ENCODE measurements around the gene SRRM2.
A peak's percentile ranks its signal among the peaks of the same experiment; 100 is the strongest.

SRRM2 gene

DNA sequence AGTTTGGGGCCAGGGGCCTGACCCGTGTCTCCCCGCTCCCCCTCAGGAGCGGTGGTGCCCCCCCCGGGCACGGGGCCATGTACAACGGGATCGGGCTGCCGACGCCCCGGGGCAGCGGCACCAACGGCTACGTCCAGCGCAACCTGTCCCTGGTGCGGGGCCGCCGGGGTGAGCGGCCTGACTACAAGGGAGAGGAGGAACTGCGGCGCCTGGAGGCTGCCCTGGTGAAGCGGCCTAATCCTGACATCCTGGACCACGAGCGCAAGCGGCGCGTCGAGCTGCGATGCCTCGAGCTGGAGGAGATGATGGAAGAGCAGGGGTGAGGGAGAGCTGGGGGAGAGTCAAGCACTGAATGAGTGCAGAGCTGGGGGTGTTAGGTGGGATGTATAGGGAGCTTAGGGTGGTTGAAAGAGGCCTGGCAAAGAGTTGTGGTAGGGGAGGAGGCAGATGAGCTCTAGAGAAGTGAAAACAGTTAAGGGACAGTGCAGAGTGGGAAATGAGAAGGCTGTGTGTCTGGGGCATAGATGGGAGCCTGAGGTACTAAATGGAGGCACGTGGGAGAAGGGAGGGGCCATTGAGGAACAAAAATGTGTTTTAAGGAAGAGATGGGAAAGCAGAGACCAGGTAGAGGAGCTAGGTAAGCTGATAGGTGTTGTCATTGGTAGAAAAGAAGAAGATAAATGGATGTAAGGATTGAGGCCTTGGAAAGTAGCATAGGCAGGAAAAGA lies 4.0 kb downstream of the SRRM2 start:
- Histone ChIP-seq H3K9ac (ENCODE audit: low read depth, low read length, poor library complexity, severe bottlenecking) (no peak overlapping the region), H3K27me3 (ENCODE audit: insufficient read depth, low read length, poor library complexity, severe bottlenecking) (no peaks in the 10 kb centered on the region), H3K9me3 (ENCODE audit: insufficient read depth, low read depth, low read length) (no peaks in the 10 kb centered on the region), H2AFZ (ENCODE audit: low read length) (no peak overlapping the region), H3K36me3 (ENCODE audit: insufficient read depth, low read length) (peaks cover 46% of the 10 kb centered on the region; the same call in 1 of the 2 replicates), H3K4me2 (ENCODE audit: low read depth, low read length, poor library complexity, severe bottlenecking) (peak overlapping the region; percentile 98), H3K4me1 (ENCODE audit: insufficient read depth, low read length, poor library complexity, severe bottlenecking) (peaks cover 16% of the 10 kb centered on the region), H3F3A (ENCODE audit: low read depth) (no peaks in the 10 kb centered on the region), H3K79me2 (ENCODE audit: insufficient read depth, low read length) (peaks cover 87% of the 10 kb centered on the region), H3K4me3 (ENCODE audit: low read length, poor library complexity, severe bottlenecking) (peak overlapping the region; percentile 97), H4K20me1 (ENCODE audit: insufficient read depth, low read length, poor library complexity, severe bottlenecking) (peaks cover 80% of the 10 kb centered on the region), H3K9me2 (replicated peaks; ENCODE audit: low read depth, low read length) (no peaks in the 10 kb centered on the region)
- TF ChIP-seq, protein P1, sequence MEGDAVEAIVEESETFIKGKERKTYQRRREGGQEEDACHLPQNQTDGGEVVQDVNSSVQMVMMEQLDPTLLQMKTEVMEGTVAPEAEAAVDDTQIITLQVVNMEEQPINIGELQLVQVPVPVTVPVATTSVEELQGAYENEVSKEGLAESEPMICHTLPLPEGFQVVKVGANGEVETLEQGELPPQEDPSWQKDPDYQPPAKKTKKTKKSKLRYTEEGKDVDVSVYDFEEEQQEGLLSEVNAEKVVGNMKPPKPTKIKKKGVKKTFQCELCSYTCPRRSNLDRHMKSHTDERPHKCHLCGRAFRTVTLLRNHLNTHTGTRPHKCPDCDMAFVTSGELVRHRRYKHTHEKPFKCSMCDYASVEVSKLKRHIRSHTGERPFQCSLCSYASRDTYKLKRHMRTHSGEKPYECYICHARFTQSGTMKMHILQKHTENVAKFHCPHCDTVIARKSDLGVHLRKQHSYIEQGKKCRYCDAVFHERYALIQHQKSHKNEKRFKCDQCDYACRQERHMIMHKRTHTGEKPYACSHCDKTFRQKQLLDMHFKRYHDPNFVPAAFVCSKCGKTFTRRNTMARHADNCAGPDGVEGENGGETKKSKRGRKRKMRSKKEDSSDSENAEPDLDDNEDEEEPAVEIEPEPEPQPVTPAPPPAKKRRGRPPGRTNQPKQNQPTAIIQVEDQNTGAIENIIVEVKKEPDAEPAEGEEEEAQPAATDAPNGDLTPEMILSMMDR (conservative IDR thresholded peaks at IDR 0.05; ENCODE audit: low read length), result no peak
- TF ChIP-seq EZH2phosphoT487 (IDR thresholded peaks at IDR 0.05; ENCODE audit: borderline replicate concordance), result no peak

DNA sequence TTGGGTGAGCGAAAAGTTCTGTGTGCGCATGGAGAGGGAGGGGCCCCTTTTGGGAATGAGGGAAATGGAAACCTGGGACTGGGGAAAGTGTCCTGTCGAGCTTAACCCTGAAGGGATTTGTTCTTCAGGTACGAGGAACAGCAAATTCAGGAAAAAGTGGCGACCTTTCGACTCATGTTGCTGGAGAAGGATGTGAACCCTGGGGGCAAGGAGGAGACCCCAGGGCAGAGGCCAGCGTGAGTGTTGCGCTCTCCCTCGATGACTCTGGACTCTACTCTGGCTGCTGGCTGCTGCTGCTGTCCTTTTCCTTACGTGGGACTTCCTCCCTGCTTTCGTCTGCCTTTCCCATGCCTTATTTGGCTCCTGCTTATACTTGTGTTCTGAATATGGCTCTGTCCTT lies 4.9 kb downstream of the SRRM2 start:
- H4K20me1 ChIP-seq (ENCODE audit: insufficient read depth, low read length, poor library complexity, severe bottlenecking), result peaks cover 85% of the 10 kb centered on the region
- H3K4me3 ChIP-seq (ENCODE audit: low read length, poor library complexity, severe bottlenecking), result no peak overlapping the region
- no peaks in the 10 kb centered on the region for H3F3A ChIP-seq (ENCODE audit: low read depth)
- H3K36me3 ChIP-seq (ENCODE audit: insufficient read depth, low read length), result peaks cover 55% of the 10 kb centered on the region; the same call in 1 of the 2 replicates
- peak overlapping the region; percentile 98 for H3K4me2 ChIP-seq (ENCODE audit: low read depth, low read length, poor library complexity, severe bottlenecking)
- H3K9ac ChIP-seq (ENCODE audit: low read depth, low read length, poor library complexity, severe bottlenecking), result no peak overlapping the region
- H3K9me3 ChIP-seq (ENCODE audit: insufficient read depth, low read depth, low read length), result no peaks in the 10 kb centered on the region
- no peaks in the 10 kb centered on the region for H3K27me3 ChIP-seq (ENCODE audit: insufficient read depth, low read length, poor library complexity, severe bottlenecking)
- H3K79me2 ChIP-seq (ENCODE audit: insufficient read depth, low read length), result peaks cover 95% of the 10 kb centered on the region
- H3K9me2 ChIP-seq (replicated peaks; ENCODE audit: low read depth, low read length), result no peaks in the 10 kb centered on the region
- H2AFZ ChIP-seq (ENCODE audit: low read length), result no peak overlapping the region
- peaks cover 15% of the 10 kb centered on the region for H3K4me1 ChIP-seq (ENCODE audit: insufficient read depth, low read length, poor library complexity, severe bottlenecking)
- TF ChIP-seq, protein P1 (conservative IDR thresholded peaks at IDR 0.05; ENCODE audit: low read length), result no peak
- TF ChIP-seq EZH2phosphoT487 (IDR thresholded peaks at IDR 0.05; ENCODE audit: borderline replicate concordance), result no peak

DNA sequence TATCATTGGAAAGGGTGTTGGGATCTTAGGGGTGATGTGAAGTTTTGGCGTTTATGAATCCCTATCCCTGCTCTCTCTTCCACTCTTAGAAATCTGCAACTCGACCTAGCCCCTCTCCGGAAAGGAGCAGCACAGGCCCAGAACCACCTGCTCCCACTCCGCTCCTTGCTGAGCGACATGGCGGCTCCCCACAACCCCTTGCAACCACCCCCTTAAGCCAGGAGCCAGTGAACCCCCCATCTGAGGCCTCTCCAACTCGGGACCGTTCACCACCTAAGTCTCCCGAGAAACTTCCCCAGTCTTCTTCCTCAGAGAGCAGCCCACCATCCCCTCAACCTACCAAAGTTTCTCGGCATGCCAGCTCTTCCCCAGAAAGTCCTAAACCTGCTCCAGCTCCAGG lies 9.0 kb downstream of the SRRM2 start:
- H3K27me3 ChIP-seq (ENCODE audit: insufficient read depth, low read length, poor library complexity, severe bottlenecking), result no peaks in the 10 kb centered on the region
- TF ChIP-seq, protein P1 (conservative IDR thresholded peaks at IDR 0.05; ENCODE audit: low read length), result no peak
- H3K9ac ChIP-seq (ENCODE audit: low read depth, low read length, poor library complexity, severe bottlenecking), result no peak overlapping the region
- H3K36me3 ChIP-seq (ENCODE audit: insufficient read depth, low read length), result peaks cover 94% of the 10 kb centered on the region; the same call in 1 of the 2 replicates
- peaks cover 61% of the 10 kb centered on the region for H4K20me1 ChIP-seq (ENCODE audit: insufficient read depth, low read length, poor library complexity, severe bottlenecking)
- no peak overlapping the region for H2AFZ ChIP-seq (ENCODE audit: low read length)
- H3K4me2 ChIP-seq (ENCODE audit: low read depth, low read length, poor library complexity, severe bottlenecking), result no peak overlapping the region
- no peaks in the 10 kb centered on the region for H3K9me2 ChIP-seq (replicated peaks; ENCODE audit: low read depth, low read length)
- H3K9me3 ChIP-seq (ENCODE audit: insufficient read depth, low read depth, low read length), result no peaks in the 10 kb centered on the region
- no peaks in the 10 kb centered on the region for H3K4me1 ChIP-seq (ENCODE audit: insufficient read depth, low read length, poor library complexity, severe bottlenecking)
- no peak overlapping the region for H3K4me3 ChIP-seq (ENCODE audit: low read length, poor library complexity, severe bottlenecking)
- no peaks in the 10 kb centered on the region for H3F3A ChIP-seq (ENCODE audit: low read depth)
- peaks cover 74% of the 10 kb centered on the region for H3K79me2 ChIP-seq (ENCODE audit: insufficient read depth, low read length)
